A549 (cell line): ENCODE data around the gene PGGT1B. TPM values are rescaled to one million over a fixed set of nuclear protein-coding genes. Genes with fewer than 3 reads are reported as not detected.

Experiments
- ATAC-seq, 2 experiments: fragments of 200-7000 bp in 1 of 2; fragments of >200 bp in 1 of 2; cut with Nextera tagmentation in 1 of 2; cut with Tn5 transposase in 1 of 2; 3 replicates each; pipeline versions ENCODE4 v1.8.0 to v1.9.1; 2018 to 2020; ENCODE audit warnings: mild to moderate bottlenecking in 1 of 2, moderate library complexity in 1 of 2
- CTCF ChIA-PET: fragments of 300-600 bp; sonication (Branson Sonifier 250); formaldehyde crosslinking; extraction: SDS; loops from one replicate; lab custom pipeline; 2021; ENCODE audit warnings: antibody characterized with exemption, inconsistent platforms; lab: Yijun Ruan, JAX
- POLR2A ChIA-PET: fragments of 350-600 bp; formaldehyde crosslinking; extraction: SDS; loops from one replicate; lab custom pipeline; 2021; ENCODE audit warnings: antibody characterized with exemption, inconsistent platforms; lab: Yijun Ruan, JAX
- DNase-seq, 2 experiments: peaks; one replicate each; pipeline versions ENCODE4 v3.0.0 to v3.0.0-alpha.2; 2011 to 2016; ENCODE audit warnings: low read depth in 1 of 2, low spot score in 1 of 2
- FAIRE-seq: peaks from 2 replicates; lab custom pipeline; 2011; peaks lifted over from hg19 to GRCh38; lab: Jason Lieb, UNC
- H3K27ac ChIP-seq, 2 experiments: fragments of >200 bp; sonication (Bioruptor Twin); formaldehyde crosslinking; 3 replicates each; pipeline ENCODE4 v1.5.1; 2016 to 2017
- H3K4me1 ChIP-seq: fragments of >200 bp; sonication (Bioruptor Twin); formaldehyde crosslinking; 3 replicates; pipeline ENCODE4 v1.6.1; 2016
- H3K4me2 ChIP-seq: fragments of >200 bp; sonication (Bioruptor Twin); formaldehyde crosslinking; 3 replicates; pipeline ENCODE4 v1.6.1; 2016
- H3K4me3 ChIP-seq: fragments of >200 bp; sonication (Bioruptor Twin); formaldehyde crosslinking; 3 replicates; pipeline ENCODE4 v1.5.1; 2016
- H3K9me3 ChIP-seq: fragments of >200 bp; sonication (Bioruptor Twin); formaldehyde crosslinking; 3 replicates; pipeline ENCODE4 v1.6.1; 2016
- CBX8 ChIP-seq: fragments of 200-600 bp; sonication (generic); IDR thresholded peaks from 2 replicates; pipeline ENCODE4 v1.6.1; 2016
- CHD4 ChIP-seq: fragments of 200-600 bp; sonication (generic); IDR thresholded peaks from 2 replicates; pipeline ENCODE4 v1.6.1; 2016; ENCODE audit warnings: antibody characterized with exemption, mild to moderate bottlenecking, borderline replicate concordance
- E2F6 ChIP-seq: IDR thresholded peaks from 2 replicates; pipeline ENCODE4 v1.6.1; 2012; ENCODE audit warnings: low read depth, borderline replicate concordance
- EP300 ChIP-seq, 2 experiments: fragments of >200 bp; sonication (Bioruptor Twin); formaldehyde crosslinking; IDR thresholded peaks; 2 replicates in 1 of 2; 3 replicates in 1 of 2; pipeline ENCODE4 v1.6.1; 2016 to 2017
- FOXS1 ChIP-seq: fragments of 250-450 bp; sonication (Bioruptor Pico); IDR thresholded peaks from 2 replicates; pipeline ENCODE4 v1.5.0; 2020; ENCODE audit warnings: mild to moderate bottlenecking, moderate library complexity
- HDAC2 ChIP-seq: fragments of 200-600 bp; sonication (generic); IDR thresholded peaks from 2 replicates; pipeline ENCODE4 v1.6.1; 2016
- HES2 ChIP-seq: fragments of >200 bp; sonication (Bioruptor Twin); formaldehyde crosslinking; IDR thresholded peaks from 2 replicates; pipeline ENCODE4 v1.6.1; 2016
- HEYL ChIP-seq: fragments of 250-450 bp; sonication (Bioruptor Pico); IDR thresholded peaks from 2 replicates; pipeline ENCODE4 v1.8.0; 2021; ENCODE audit warnings: mild to moderate bottlenecking, moderate library complexity
- HMGXB4 ChIP-seq: fragments of 250-450 bp; sonication (Bioruptor Pico); IDR thresholded peaks from 2 replicates; pipeline ENCODE4 v1.5.0; 2021; ENCODE audit warnings: mild to moderate bottlenecking, moderate library complexity, borderline replicate concordance
- JUNB ChIP-seq: fragments of >200 bp; sonication (Bioruptor Twin); formaldehyde crosslinking; IDR thresholded peaks from 2 replicates; pipeline ENCODE4 v1.6.1; 2016
- KDM1A ChIP-seq: fragments of 200-600 bp; sonication (generic); IDR thresholded peaks from 2 replicates; pipeline ENCODE4 v1.6.1; 2016; ENCODE audit warnings: low read depth, mild to moderate bottlenecking
- KDM5A ChIP-seq: fragments of 200-600 bp; sonication (generic); IDR thresholded peaks from 2 replicates; pipeline ENCODE4 v1.6.1; 2016; ENCODE audit warnings: antibody characterized with exemption, mild to moderate bottlenecking
- MAFK ChIP-seq: fragments of 450-650 bp; IDR thresholded peaks from 2 replicates; pipeline ENCODE4 v1.6.1; 2014; ENCODE audit not compliant: partially characterized antibody
- MYC ChIP-seq: IDR thresholded peaks from 2 replicates; pipeline ENCODE4 v1.6.1; 2012; ENCODE audit warnings: mild to moderate bottlenecking, inconsistent platforms, low read length, improper control_type of control experiment, borderline replicate concordance
- NPAS2 ChIP-seq: fragments of 250-450 bp; sonication (Bioruptor Pico); IDR thresholded peaks from 2 replicates; pipeline ENCODE4 v1.8.0; 2022; ENCODE audit warnings: mild to moderate bottlenecking, moderate library complexity, borderline replicate concordance
- PHF8 ChIP-seq: fragments of 200-600 bp; sonication (generic); IDR thresholded peaks from 2 replicates; pipeline ENCODE4 v1.6.1; 2016; ENCODE audit warnings: low read depth, mild to moderate bottlenecking, antibody characterized with exemption, moderate library complexity, borderline replicate concordance
- RARB ChIP-seq: fragments of 250-450 bp; sonication (Bioruptor Pico); IDR thresholded peaks from 2 replicates; pipeline ENCODE4 v1.8.0; 2021; ENCODE audit warnings: mild to moderate bottlenecking, moderate library complexity
- RCOR1 ChIP-seq: fragments of 150-350 bp; IDR thresholded peaks from 2 replicates; pipeline ENCODE4 v1.6.1; 2014; ENCODE audit warnings: antibody characterized with exemption, low read length, low read depth
- REST ChIP-seq: fragments of 200-600 bp; sonication (generic); IDR thresholded peaks from 2 replicates; pipeline ENCODE4 v1.6.1; 2016; ENCODE audit warnings: antibody characterized with exemption, mild to moderate bottlenecking, moderate library complexity
- RNF2 ChIP-seq: fragments of 200-600 bp; sonication (generic); IDR thresholded peaks from 2 replicates; pipeline ENCODE4 v1.6.1; 2016; ENCODE audit warnings: low read depth, mild to moderate bottlenecking, antibody characterized with exemption, moderate library complexity, borderline replicate concordance
- SMC3 ChIP-seq: fragments of >200 bp; sonication (Bioruptor Twin); formaldehyde crosslinking; IDR thresholded peaks from 3 replicates; pipeline ENCODE4 v1.6.1; 2018; ENCODE audit warnings: inconsistent platforms
- SREBF2 ChIP-seq: fragments of 450-650 bp; IDR thresholded peaks from 2 replicates; pipeline ENCODE4 v1.6.1; 2014; ENCODE audit warnings: mild to moderate bottlenecking, moderate library complexity
- USF2 ChIP-seq: fragments of 450-650 bp; IDR thresholded peaks from 2 replicates; pipeline ENCODE4 v1.6.1; 2014; ENCODE audit warnings: antibody characterized with exemption
- ZFP36 ChIP-seq: fragments of 450-650 bp; IDR thresholded peaks from 2 replicates; pipeline ENCODE4 v1.6.1; 2014; ENCODE audit warnings: borderline replicate concordance; ENCODE audit not compliant: partially characterized antibody
- ZNF302 ChIP-seq: fragments of 250-450 bp; sonication (Bioruptor Pico); IDR thresholded peaks from 2 replicates; pipeline ENCODE4 v1.9.0; 2021; ENCODE audit warnings: inconsistent platforms, mild to moderate bottlenecking, moderate library complexity
- WGBS: methylation state at CpG from one replicate; pipeline ENCODE4 v1.1.6; 2017; ENCODE audit errors: missing lambda C conversion rate; 5-methylcytosine and 5-hydroxymethylcytosine counted together
- polyA plus RNA-seq, 4 experiments: library from polyadenylated mRNA; depleted of rRNA in 3 of 4; stranded (reverse); fragments of >200 nt; fragmentation: RNase III in 1 of 4; extraction: RNeasy Plus Mini Kit Qiagen cat#74134 plus additional on column Dnase treatment in 1 of 4; gene quantifications; 2 replicates in 3 of 4; 3 replicates in 1 of 4; pipeline ENCODE4 v1.2.3, GENCODE V29; 2011 to 2017

The PGGT1B gene
- polyA plus RNA-seq, 2 of the 4 experiments (the other 2 are of a cell fraction) = 6.7 to 15.9 TPM

- POLR2A ChIA-PET = no interaction called here
- CTCF ChIA-PET = interaction anchor here (1.4 kb wide), 1 partner anchor 139 kb away, joined by 4 read pairs; no protein-coding TSS in a partner anchor
These were observed 25.6 kb downstream of the PGGT1B start for GRCh38 chr5:115237066-115237465.

GRCh38 chr5:115236599-115236998 lies 26.1 kb downstream of the PGGT1B start:
- CTCF ChIA-PET = no interaction called here
- TF ChIP-seq KDM1A = no peak
- TF ChIP-seq CBX8 = no peak
- no peak for TF ChIP-seq RNF2
- no peak for TF ChIP-seq USF2
- TF ChIP-seq E2F6 = no peak
- peak; percentile 60 for TF ChIP-seq MAFK
- no peak for TF ChIP-seq HMGXB4
- TF ChIP-seq JUNB = no peak
- Histone ChIP-seq H3K9me3 (no peaks in the 10 kb centered on the region), H3K4me2 (no peak overlapping the region), H3K4me3 (no peak overlapping the region), H3K4me1 (no peaks in the 10 kb centered on the region), H3K27ac (no peak overlapping the region)
- ATAC-seq = no peak
- 91% methylated on average over 2 of the region's 2 CpGs for WGBS
- POLR2A ChIA-PET = no interaction called here
- no peak for DNase-seq
- FAIRE-seq = no peak

More at GRCh38 chr5:115237066-115237465, 25.6 kb downstream of the PGGT1B start:
- DNase-seq = no peak
- Histone ChIP-seq H3K4me1 (no peaks in the 10 kb centered on the region), H3K9me3 (no peaks in the 10 kb centered on the region), H3K4me2 (no peak overlapping the region), H3K4me3 (no peak overlapping the region), H3K27ac (no peak overlapping the region)
- no peak for ATAC-seq
- FAIRE-seq = no peak
- WGBS = 92% methylated on average over 3 of the region's 3 CpGs
- TF ChIP-seq HEYL (CRISPR knock-in tag) = no peak
- no peak for TF ChIP-seq PHF8
- no peak for TF ChIP-seq ZFP36
- no peak for TF ChIP-seq CHD4
- no peak for TF ChIP-seq RARB (CRISPR knock-in tag)
- TF ChIP-seq HMGXB4 = no peak
- no peak for TF ChIP-seq MYC
- no peak for TF ChIP-seq FOXS1 (CRISPR knock-in tag)

- POLR2A ChIA-PET = no interaction called here
- Histone ChIP-seq H3K4me1 (no peaks in the 10 kb centered on the region), H3K4me2 (no peak overlapping the region), H3K9me3 (no peaks in the 10 kb centered on the region), H3K4me3 (no peak overlapping the region), H3K27ac (no peak overlapping the region)
- CTCF ChIA-PET = no interaction called here
- WGBS = 89% methylated on average over 4 of the region's 4 CpGs
- no peak for DNase-seq
- FAIRE-seq = no peak
- no peak for ATAC-seq
- TF ChIP-seq NPAS2 = no peak
- no peak for TF ChIP-seq HDAC2
- TF ChIP-seq MAFK = no peak
- no peak for TF ChIP-seq RCOR1
- TF ChIP-seq SMC3 = no peak
- no peak for TF ChIP-seq ZNF302 (CRISPR knock-in tag)
- no peak for TF ChIP-seq KDM5A
- TF ChIP-seq HES2 = no peak
- TF ChIP-seq SREBF2 = no peak
- TF ChIP-seq CHD4 = no peak
- no peak for TF ChIP-seq REST
- no peak for TF ChIP-seq ZFP36
- TF ChIP-seq FOXS1 (CRISPR knock-in tag) = no peak
- no peak for TF ChIP-seq E2F6
- no peak for TF ChIP-seq KDM1A
- TF ChIP-seq EP300 (IDR thresholded peaks at IDR 0.05) = no peak
These were observed 31.1 kb downstream of the PGGT1B start for GRCh38 chr5:115231598-115231997.
